Activated CD8-positive, alpha-beta memory T cell treated with anti-CD3 and anti-CD28 coated beads for 1 hour (primary cell): ENCODE results near the gene STMN1.
A peak's percentile ranks its signal among the peaks of the same experiment; 100 is the strongest.

Experiments
- DNase-seq, 2 donors: peaks; one replicate each; pipeline ENCODE4 v3.0.0-alpha.2; 2020; ENCODE audit warnings: low read depth in 1 of 2; ENCODE audit errors: extremely low read depth in 1 of 2

Gene STMN1

GRCh38 chr1:25871704-25872494 lies 34.3 kb downstream of the STMN1 start:
- DNase-seq = no peak

GRCh38 chr1:25871086-25871703 lies 35.0 kb downstream of the STMN1 start:
- no peak for DNase-seq

- no peak for DNase-seq
These were observed 35.6 kb downstream of the STMN1 start for GRCh38 chr1:25870614-25871013.

GRCh38 chr1:25869909-25870606 lies 36.2 kb downstream of the STMN1 start:
- DNase-seq = no peak

GRCh38 chr1:25867210-25867991 lies 38.8 kb downstream of the STMN1 start:
- no peak for DNase-seq

GRCh38 chr1:25866288-25866687 lies 39.9 kb downstream of the STMN1 start:
- DNase-seq = no peak

- no peak for DNase-seq
These were observed 41.8 kb downstream of the STMN1 start for GRCh38 chr1:25864434-25864833.

- no peak for DNase-seq
These were observed 42.5 kb downstream of the STMN1 start for GRCh38 chr1:25863486-25864262.

- no peak for DNase-seq
These were observed 43.3 kb downstream of the STMN1 start for GRCh38 chr1:25862785-25863485.

- DNase-seq = no peak
These were observed 44.6 kb downstream of the STMN1 start for GRCh38 chr1:25861316-25862286.

GRCh38 chr1:25858906-25859789 lies 47.1 kb downstream of the STMN1 start, which contains the start of gene AUNIP:
Gene AUNIP (minus strand): TSS chr1:25859457. CDS start chr1:25859357, 100 bp downstream.
- peak; percentile 73 to 85 for DNase-seq

- no peak for DNase-seq
These were observed 47.7 kb downstream of the STMN1 start for GRCh38 chr1:25858494-25858893.

- DNase-seq = no peak
These were observed 49.4 kb downstream of the STMN1 start for GRCh38 chr1:25856856-25857255.

- no peak for DNase-seq
These were observed 51.7 kb downstream of the STMN1 start for GRCh38 chr1:25854554-25854953.
